B cell (primary cell): Measurements from ENCODE around the gene RUNDC3A. TPM values are rescaled to one million over a fixed set of nuclear protein-coding genes. Genes with fewer than 3 reads are reported as not detected.

Experiments
- ATAC-seq: fragments of 200-7000 bp; cut with Tn5 transposase; one replicate; pipeline ENCODE4 v1.10.0; 2021; ENCODE audit warnings: low read depth, mild to moderate bottlenecking, moderate number of reproducible peaks, moderate library complexity
- CTCF ChIA-PET: fragments of 350-600 bp; sonication (Branson Sonifier 250); formaldehyde crosslinking; loops from one replicate; lab custom pipeline; 2021; ENCODE audit warnings: antibody characterized with exemption, inconsistent platforms; lab: Charles Lee
- POLR2A ChIA-PET: fragments of 350-600 bp; sonication (Branson Sonifier 250); formaldehyde crosslinking; loops from one replicate; lab custom pipeline; 2021; ENCODE audit warnings: antibody characterized with exemption; lab: Charles Lee
- DNase-seq: peaks from one replicate; pipeline ENCODE4 v3.0.0; 2013
- H2AFZ ChIP-seq: 2 replicates; pipeline ENCODE4 v1.6.1; 2012; ENCODE audit warnings: mild to moderate bottlenecking, low read depth, low read length; ENCODE audit not compliant: insufficient read depth, poor library complexity, severe bottlenecking
- H3K27ac ChIP-seq, 2 donors: 1 replicate in 1 of 2; 2 replicates in 1 of 2; pipeline ENCODE4 v1.5.1; 2012 to 2013; ENCODE audit warnings: low read length in 2 of 2, mild to moderate bottlenecking in 2 of 2, moderate library complexity in 1 of 2
- H3K27me3 ChIP-seq, 4 experiments: fragments of 200-600 bp in 1 of 4; sonication (generic) in 1 of 4; replicated peaks in 1 of 4; 1 replicate in 2 of 4; 2 replicates in 2 of 4; pipeline versions ENCODE4 v1.6.1 to v1.7.0; 2013 to 2016; ENCODE audit warnings: low read length in 3 of 4, mild to moderate bottlenecking in 2 of 4, mixed read lengths in 1 of 4, moderate library complexity in 1 of 4; ENCODE audit not compliant: insufficient read depth in 4 of 4, control insufficient read depth in 3 of 4; ENCODE audit errors: control extremely low read depth in 1 of 4
- H3K36me3 ChIP-seq, 2 experiments: replicated peaks in 1 of 2; 1 replicate in 1 of 2; 2 replicates in 1 of 2; pipeline versions ENCODE4 v1.6.1 to v1.7.1; 2013; ENCODE audit warnings: low read length in 1 of 2; ENCODE audit not compliant: insufficient read depth in 2 of 2, control insufficient read depth in 1 of 2; ENCODE audit errors: control extremely low read depth in 1 of 2, extremely low read depth in 1 of 2
- H3K4me1 ChIP-seq, 2 donors: fragments of 200-600 bp in 1 of 2; sonication (generic) in 1 of 2; 1 replicate in 1 of 2; 2 replicates in 1 of 2; pipeline versions ENCODE4 v1.5.1 to v1.6.1; 2013 to 2017; ENCODE audit warnings: low read length in 2 of 2; ENCODE audit not compliant: control insufficient read depth in 2 of 2, insufficient read depth in 2 of 2
- H3K4me2 ChIP-seq: replicated peaks from 2 replicates; pipeline ENCODE3; 2012; ENCODE audit warnings: mild to moderate bottlenecking, low read depth, low read length; ENCODE audit not compliant: poor library complexity, severe bottlenecking
- H3K4me3 ChIP-seq, 5 experiments: fragments of 200-600 bp in 1 of 5; sonication (generic) in 1 of 5; 1 replicate in 3 of 5; 2 replicates in 2 of 5; pipeline versions ENCODE4 v1.5.1 to v1.7.0; 2011 to 2016; ENCODE audit warnings: low read length in 4 of 5, mild to moderate bottlenecking in 4 of 5, low read depth in 2 of 5, control low read depth in 1 of 5, moderate library complexity in 1 of 5; ENCODE audit not compliant: insufficient read depth in 1 of 5; ENCODE audit errors: control extremely low read depth in 1 of 5, extremely low read depth in 1 of 5
- H3K79me2 ChIP-seq: fragments of 200-600 bp; sonication (generic); one replicate; pipeline ENCODE4 v1.6.0; 2016; ENCODE audit warnings: low read length; ENCODE audit not compliant: control insufficient read depth, insufficient read depth
- H3K9ac ChIP-seq: fragments of 200-600 bp; sonication (generic); 2 replicates; pipeline ENCODE4 v1.6.1; 2017; ENCODE audit warnings: mild to moderate bottlenecking, low read length, moderate library complexity
- H3K9me3 ChIP-seq, 3 donors: one replicate each; pipeline versions ENCODE4 v1.6.1 to v1.7.1; 2013; ENCODE audit warnings: low read length in 2 of 3; ENCODE audit not compliant: control insufficient read depth in 2 of 3, insufficient read depth in 1 of 3; ENCODE audit errors: control extremely low read depth in 1 of 3
- H4K20me1 ChIP-seq: 2 replicates; pipeline ENCODE4 v1.6.0; 2012; ENCODE audit warnings: mild to moderate bottlenecking, low read length; ENCODE audit not compliant: insufficient read depth, control insufficient read depth, poor library complexity, severe bottlenecking
- H3K27ac Mint-ChIP-seq: one replicate; pipeline ENCODE4 v1.8.0; 2021; ENCODE audit warnings: mixed read lengths
- H3K27me3 Mint-ChIP-seq: one replicate; pipeline ENCODE4 v1.8.0; 2021; ENCODE audit warnings: mixed read lengths
- H3K4me1 Mint-ChIP-seq: one replicate; pipeline ENCODE4 v1.8.0; 2021; ENCODE audit warnings: mixed read lengths
- H3K4me3 Mint-ChIP-seq: one replicate; pipeline ENCODE4 v1.8.0; 2021; ENCODE audit warnings: mixed read lengths
- H3K9me3 Mint-ChIP-seq: one replicate; pipeline ENCODE4 v1.8.0; 2022; ENCODE audit warnings: mixed read lengths; ENCODE audit not compliant: insufficient read depth
- CTCF ChIP-seq: fragments of 200-600 bp; IDR thresholded peaks from one replicate; pipeline ENCODE4 v1.8.0; 2022; ENCODE audit warnings: antibody characterized with exemption, mild to moderate bottlenecking
- EZH2 ChIP-seq: IDR thresholded peaks from 2 replicates; pipeline ENCODE4 v1.6.1; 2012; ENCODE audit warnings: borderline replicate concordance, low read depth, mild to moderate bottlenecking, moderate library complexity, low read length; ENCODE audit not compliant: insufficient read depth, poor library complexity, severe bottlenecking
- WGBS: methylation state at CpG from one replicate; pipeline ENCODE4 v1.1.5; 2013; ENCODE audit warnings: missing lambda C conversion rate; ENCODE audit not compliant: insufficient coverage; 5-methylcytosine and 5-hydroxymethylcytosine counted together
- intact Hi-C: fragments of 100-400 bp; cut with micrococcal nuclease; formaldehyde crosslinking; loops from one replicate; pipeline ENCODE4 v1.10.0; 2022
- polyA plus RNA-seq: library from polyadenylated mRNA; depleted of rRNA; stranded (reverse); fragments of >200 nt; gene quantifications from 2 replicates; pipeline ENCODE4 v1.2.3, GENCODE V29; 2012
- total RNA-seq, 2 donors: library from RNA; stranded (reverse); fragments of 120-200 nt in 1 of 2; gene quantifications; 1 replicate in 1 of 2; 2 replicates in 1 of 2; pipeline versions ENCODE4 v1.2.3 to v1.2.4, GENCODE V29; 2013 to 2022

RUNDC3A gene
- total and polyA plus RNA-seq, 2 donors (not counting 1 experiment from before 2014, with no cell fraction given), result 0.19 TPM; not detected in 1

GRCh38 chr17:44272321-44272951 is 36.0 kb upstream of the RUNDC3A start:
- H3K4me1 Mint-ChIP-seq, result no peaks in the 10 kb centered on the region
- WGBS, result 89% methylated on average over 12 of the region's 13 CpGs
- POLR2A ChIA-PET, result no interaction called here
- CTCF ChIA-PET, result interaction anchor here (1.1 kb wide), 1 partner anchor 10 kb away, joined by 3 read pairs; no protein-coding TSS in a partner anchor
- H3K9me3 Mint-ChIP-seq, result no peaks in the 10 kb centered on the region
- H3K4me1 ChIP-seq, result no peaks in the 10 kb centered on the region
- H3K4me3 ChIP-seq, result no peak overlapping the region
- no peaks in the 10 kb centered on the region for H3K9me3 ChIP-seq
- H3K36me3 ChIP-seq, result no peaks in the 10 kb centered on the region
- H3K9ac ChIP-seq, result no peak overlapping the region
- H4K20me1 ChIP-seq, result no peaks in the 10 kb centered on the region
- H3K79me2 ChIP-seq, result no peaks in the 10 kb centered on the region
- no peak overlapping the region for H3K4me3 Mint-ChIP-seq
- DNase-seq (no peak), ATAC-seq (no peak)
- peaks cover 0 to 3% (median 0%) of the 10 kb centered on the region in 4 experiments for H3K27me3 ChIP-seq
- no peak overlapping the region for H3K4me2 ChIP-seq
- H3K27ac Mint-ChIP-seq, result no peak overlapping the region
- peaks cover 22% of the 10 kb centered on the region for H3K27me3 Mint-ChIP-seq
- TF ChIP-seq EZH2 (no peak), CTCF (no peak)
- intact Hi-C loops, result no loop called here
- no peak overlapping the region for H3K27ac ChIP-seq
- no peak overlapping the region for H2AFZ ChIP-seq

DNA sequence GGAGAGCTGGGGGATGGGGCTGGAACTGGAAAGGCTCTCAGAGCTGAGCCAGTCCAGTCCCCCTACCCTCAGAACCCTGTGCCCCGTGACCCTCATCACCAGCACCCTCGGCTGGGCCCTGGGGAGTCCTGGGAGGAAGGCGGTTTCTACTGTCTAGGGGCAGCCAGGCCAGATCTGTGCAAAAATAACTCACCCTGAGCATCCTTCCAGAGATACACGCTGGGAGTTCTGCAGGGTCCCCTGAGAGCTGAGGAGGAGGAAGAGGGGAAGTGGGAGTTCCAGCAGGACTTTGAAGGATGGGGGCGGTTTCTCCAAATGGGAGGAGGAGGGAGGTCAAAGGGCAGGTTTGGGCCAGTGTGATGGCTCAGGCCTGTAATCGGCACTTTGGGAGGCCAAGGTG is 35.4 kb upstream of the RUNDC3A start:
- Histone ChIP-seq H3K27ac (no peak overlapping the region), H3K4me1 (no peaks in the 10 kb centered on the region), H3K36me3 (no peaks in the 10 kb centered on the region), H4K20me1 (no peaks in the 10 kb centered on the region), H3K4me3 (no peak overlapping the region), H3K9me3 (no peaks in the 10 kb centered on the region), H3K9ac (no peak overlapping the region), H3K4me2 (no peak overlapping the region), H2AFZ (no peak overlapping the region), H3K27me3 (peaks cover 0 to 3% (median under 1%) of the 10 kb centered on the region in 4 experiments), H3K79me2 (no peaks in the 10 kb centered on the region)
- H3K27me3 Mint-ChIP-seq, result peaks cover 23% of the 10 kb centered on the region
- POLR2A ChIA-PET, result no interaction called here
- no peak overlapping the region for H3K4me3 Mint-ChIP-seq
- H3K27ac Mint-ChIP-seq, result no peak overlapping the region
- CTCF ChIA-PET, result interaction anchor here (1.1 kb wide), 1 partner anchor 11 kb away, joined by 3 read pairs; no protein-coding TSS in a partner anchor
- H3K4me1 Mint-ChIP-seq, result no peaks in the 10 kb centered on the region
- 100% methylated on average over 1 of the region's 6 CpGs for WGBS
- no peak for DNase-seq
- TF ChIP-seq CTCF (no peak), EZH2 (no peak)
- H3K9me3 Mint-ChIP-seq, result no peaks in the 10 kb centered on the region
- ATAC-seq, result no peak
- intact Hi-C loops, result no loop called here
